GM12878 (cell line): ENCODE data around the gene RCOR1. TPM values are rescaled to one million over a fixed set of nuclear protein-coding genes. Genes with fewer than 3 reads are reported as not detected.
A peak's percentile ranks its signal among the peaks of the same experiment; 100 is the strongest.

Experiments
- ATAC-seq: fragments of 200-7000 bp; cut with Tn5 transposase; 3 replicates; pipeline ENCODE4 v1.9.1; 2020; ENCODE audit warnings: mild to moderate bottlenecking, moderate library complexity
- BruUV-seq: library from RNA; stranded (reverse); fragments of 400-500 nt; replicated peaks from 2 replicates; lab custom pipeline; 2021; lab: Mats Ljungman, UMichigan
- CTCF ChIA-PET: fragments of 300-600 bp; sonication (Branson Sonifier 250); formaldehyde crosslinking; extraction: SDS; loops from one replicate; lab custom pipeline; 2021; ENCODE audit warnings: inconsistent platforms; lab: Yijun Ruan, JAX
- POLR2A ChIA-PET: fragments of 350-600 bp; formaldehyde crosslinking; extraction: SDS; loops from one replicate; lab custom pipeline; 2021; ENCODE audit warnings: inconsistent platforms; lab: Charles Lee
- RAD21 ChIA-PET: fragments of 300-600 bp; sonication (Branson Sonifier 250); formaldehyde crosslinking; loops from one replicate; lab custom pipeline; 2023; ENCODE audit warnings: antibody characterized with exemption; ENCODE audit not compliant: unreplicated experiment; lab: Charles Lee
- SMC1A ChIA-PET: fragments of 300-600 bp; sonication (Branson Sonifier 250); formaldehyde crosslinking; loops from one replicate; lab custom pipeline; 2023; ENCODE audit not compliant: unreplicated experiment, uncharacterized antibody; lab: Charles Lee
- DNase-seq: peaks from one replicate; pipeline ENCODE4 v3.0.0-alpha.2; 2011; ENCODE audit warnings: low read depth, low spot score
- FAIRE-seq: peaks from 3 replicates; lab custom pipeline; 2011; peaks lifted over from hg19 to GRCh38; lab: Jason Lieb, UNC
- H2AFZ ChIP-seq: 2 replicates; pipeline ENCODE4 v1.6.0; 2011; ENCODE audit warnings: low read depth, low read length, control low read depth; ENCODE audit not compliant: control insufficient read depth
- H3K27ac ChIP-seq: 2 replicates; pipeline ENCODE4 v1.5.1; 2011; ENCODE audit warnings: control low read depth; ENCODE audit not compliant: control insufficient read depth, insufficient read depth
- H3K27me3 ChIP-seq, 2 experiments: replicated peaks in 1 of 2; 2 replicates each; pipeline versions ENCODE4 v1.6.0 to v1.6.1; 2011; ENCODE audit warnings: low read length in 1 of 2; ENCODE audit not compliant: control insufficient read depth in 2 of 2, insufficient read depth in 2 of 2
- H3K36me3 ChIP-seq, 2 experiments: 2 replicates each; pipeline ENCODE4 v1.5.1; 2011; ENCODE audit warnings: low read length in 1 of 2; ENCODE audit not compliant: control insufficient read depth in 2 of 2, insufficient read depth in 2 of 2
- H3K4me1 ChIP-seq: 2 replicates; pipeline ENCODE4 v1.6.1; 2011; ENCODE audit warnings: mild to moderate bottlenecking, low read length, moderate library complexity, mixed read lengths; ENCODE audit not compliant: control insufficient read depth, insufficient read depth
- H3K4me2 ChIP-seq: 2 replicates; pipeline ENCODE4 v1.6.0; 2011; ENCODE audit warnings: control low read depth; ENCODE audit not compliant: control insufficient read depth, insufficient read depth
- H3K4me3 ChIP-seq: fragments of 200-600 bp; sonication (generic); 2 replicates; pipeline ENCODE4 v1.5.1; 2016
- H3K79me2 ChIP-seq: 2 replicates; pipeline ENCODE4 v1.6.0; 2011; ENCODE audit warnings: low read length; ENCODE audit not compliant: control insufficient read depth, insufficient read depth
- H3K9ac ChIP-seq: 2 replicates; pipeline ENCODE4 v1.8.0; 2011; ENCODE audit warnings: low read length, control low read depth, mixed read lengths; ENCODE audit not compliant: control insufficient read depth, insufficient read depth
- H3K9me3 ChIP-seq: replicated peaks from 3 replicates; pipeline ENCODE4 v1.5.1; 2011; ENCODE audit warnings: mild to moderate bottlenecking, low read length; ENCODE audit not compliant: control insufficient read depth, insufficient read depth
- H4K20me1 ChIP-seq: 2 replicates; pipeline ENCODE4 v1.6.0; 2011; ENCODE audit not compliant: control insufficient read depth, insufficient read depth
- CEBPB ChIP-seq, 2 experiments: fragments of 150-350 bp in 1 of 2; IDR thresholded peaks; 2 replicates each; pipeline ENCODE4 v1.6.1; 2012 to 2014; ENCODE audit warnings: low read depth in 2 of 2, low read length in 2 of 2, borderline replicate concordance in 1 of 2, inconsistent platforms in 1 of 2
- DPF2 ChIP-seq: fragments of 450-650 bp; IDR thresholded peaks from 2 replicates; pipeline ENCODE4 v1.6.1; 2017; ENCODE audit warnings: mild to moderate bottlenecking
- ESRRA ChIP-seq: IDR thresholded peaks from 2 replicates; pipeline ENCODE4 v1.6.1; 2012; ENCODE audit warnings: mild to moderate bottlenecking, low read length, improper control_type of control experiment
- ETV6 ChIP-seq, 2 experiments: fragments of 450-650 bp in 1 of 2; IDR thresholded peaks in 1 of 2; conservative IDR thresholded peaks in 1 of 2; 2 replicates each; pipeline ENCODE4 v1.6.1; 2014; ENCODE audit warnings: antibody characterized with exemption in 1 of 2, borderline replicate concordance in 1 of 2, low read depth in 1 of 2, mild to moderate bottlenecking in 1 of 2, moderate library complexity in 1 of 2
- KLF5 ChIP-seq: fragments of 450-650 bp; IDR thresholded peaks from 2 replicates; pipeline ENCODE4 v1.6.1; 2014; ENCODE audit warnings: mild to moderate bottlenecking; ENCODE audit not compliant: partially characterized antibody
- POLR2A ChIP-seq: IDR thresholded peaks from 2 replicates; pipeline ENCODE4 v1.6.1; 2011; ENCODE audit warnings: low read depth, mild to moderate bottlenecking, low read length
- SMARCA5 ChIP-seq: fragments of 450-650 bp; IDR thresholded peaks from 2 replicates; pipeline ENCODE4 v1.6.1; 2017; ENCODE audit warnings: mild to moderate bottlenecking
- SREBF2 ChIP-seq: IDR thresholded peaks from 2 replicates; pipeline ENCODE4 v1.6.1; 2012; ENCODE audit warnings: mild to moderate bottlenecking, low read length
- TCF7 ChIP-seq: IDR thresholded peaks from 2 replicates; pipeline ENCODE4 v1.6.1; 2014; ENCODE audit warnings: antibody characterized with exemption, borderline replicate concordance
- ZNF207 ChIP-seq: fragments of 450-650 bp; IDR thresholded peaks from 2 replicates; pipeline ENCODE4 v1.6.1; 2014; ENCODE audit warnings: antibody characterized with exemption, mild to moderate bottlenecking, borderline replicate concordance
- ZNF24 ChIP-seq: fragments of 450-650 bp; IDR thresholded peaks from 2 replicates; pipeline ENCODE4 v1.6.1; 2017; ENCODE audit warnings: antibody characterized with exemption, mild to moderate bottlenecking
- WGBS: methylation state at CpG from one replicate; pipeline ENCODE4 v1.1.6; 2016; ENCODE audit warnings: low lambda C conversion rate; ENCODE audit not compliant: insufficient replicate concordance, insufficient coverage; ENCODE audit errors: missing lambda C conversion rate; 5-methylcytosine and 5-hydroxymethylcytosine counted together
- in situ Hi-C: fragments of 300-500 bp; cut with MboI; formaldehyde crosslinking; loops from 9 replicates; pipeline ENCODE4 v1.14.3; 2018; ENCODE audit warnings: mixed read lengths
- intact Hi-C: fragments of 100-400 bp; cut with micrococcal nuclease; formaldehyde crosslinking; loops from one replicate; pipeline ENCODE4 v1.14.2; 2022; ENCODE audit not compliant: unreplicated experiment
- polyA plus RNA-seq, 11 experiments: library from polyadenylated mRNA; depleted of rRNA in 4 of 11; unstranded in 6 of 11; stranded (reverse) in 5 of 11; fragments of >200 nt; fragmentation: Nextera tagmentation in 4 of 11; fragmentation: Illumina TruSeq in 1 of 11; extraction: Ambion mirVana in 4 of 11; extraction: Trizol in 1 of 11; gene quantifications; 1 replicate in 1 of 11; 2 replicates in 10 of 11; pipeline versions ENCODE4 v1.2.1 to v1.2.3, GENCODE V29; 2011 to 2016; ENCODE audit warnings: inconsistent platforms in 2 of 11, missing spikeins in 2 of 11, low read depth in 1 of 11
- total RNA-seq, 4 experiments: library from RNA; depleted of rRNA in 3 of 4; stranded (reverse); fragments of >200 nt in 3 of 4; fragmentation: Illumina TruSeq in 1 of 4; extraction: Trizol in 1 of 4; gene quantifications; 2 replicates each; pipeline versions ENCODE4 v1.2.1 to v1.2.3, GENCODE V29; 2013 to 2021
- TF ChIP-seq, protein P1 (sequence below): fragments of 450-650 bp; IDR thresholded peaks from 2 replicates; pipeline ENCODE4 v1.6.1; 2017; ENCODE audit warnings: borderline replicate concordance
- TF ChIP-seq, protein P2 (sequence below): IDR thresholded peaks from 2 replicates; pipeline ENCODE4 v1.6.1; 2011; ENCODE audit warnings: borderline replicate concordance, low read depth, mild to moderate bottlenecking, moderate library complexity, low read length; ENCODE audit not compliant: insufficient read depth, poor library complexity, severe bottlenecking
- TF ChIP-seq, protein P3 (sequence below): fragments of 450-650 bp; IDR thresholded peaks from 2 replicates; pipeline ENCODE4 v1.6.1; 2018; ENCODE audit warnings: borderline replicate concordance, mild to moderate bottlenecking; ENCODE audit not compliant: partially characterized antibody
- TF ChIP-seq, protein P4 (sequence below): fragments of 450-650 bp; IDR thresholded peaks from 2 replicates; pipeline ENCODE4 v1.6.1; 2016; ENCODE audit warnings: mild to moderate bottlenecking
- TF ChIP-seq, protein P5 (sequence below): IDR thresholded peaks from 2 replicates; pipeline ENCODE4 v1.6.1; 2011; ENCODE audit warnings: low read depth, low read length, improper control_type of control experiment, borderline replicate concordance

RCOR1 gene
- total and polyA plus RNA-seq, 10 of the 15 experiments (the other 5 are each of a cell fraction or from before 2014, with no cell fraction given), result 1.6 to 12.2 (median 4.4) TPM

DNA sequence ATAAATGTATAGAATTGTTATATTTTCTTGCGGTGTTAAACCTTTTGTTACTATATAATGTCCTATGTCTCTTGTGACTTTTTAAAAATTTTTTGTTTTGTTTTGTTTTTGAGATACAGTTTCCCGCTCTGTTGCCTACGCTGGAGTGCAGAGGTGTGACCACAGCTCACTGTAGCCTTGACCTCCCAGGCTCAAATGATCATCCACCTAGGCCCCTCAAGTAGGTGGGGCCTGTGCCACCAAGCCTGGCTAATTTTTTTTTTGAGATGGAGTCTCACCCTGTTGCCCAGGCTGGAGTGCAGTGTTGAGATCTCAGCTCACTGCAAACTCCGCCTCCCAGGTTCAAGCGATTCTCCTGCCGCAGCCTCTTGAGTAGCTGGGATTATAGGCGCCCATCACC, 26.5 kb upstream of the RCOR1 start:
- no peak overlapping the region for H3K9ac ChIP-seq
- no TSS peak for BruUV-seq
- peak overlapping the region; percentile 17; the same call in 1 of the 2 replicates for H3K4me2 ChIP-seq
- no peaks in the 10 kb centered on the region for H3K79me2 ChIP-seq
- peaks cover 10% of the 10 kb centered on the region for H3K4me1 ChIP-seq
- no peak overlapping the region for H3K4me3 ChIP-seq
- ATAC-seq (peak; percentile 63), DNase-seq (no peak), FAIRE-seq (no peak)
- no peaks in the 10 kb centered on the region for H4K20me1 ChIP-seq
- ChIA-PET POLR2A (no interaction called here), RAD21 (no interaction called here), SMC1A (interaction anchor here (0.9 kb wide), 1 partner anchor 45 kb away, joined by 5 read pairs; no protein-coding TSS in a partner anchor), CTCF (interaction anchor here (1.1 to 1.2 kb wide), 2 partner anchors 28 to 56 kb away, joined by 3 read pairs; no protein-coding TSS in a partner anchor)
- H3K27ac ChIP-seq, result no peak overlapping the region
- 7% methylated on average over 7 of the region's 7 CpGs for WGBS
- H2AFZ ChIP-seq, result no peak overlapping the region
- no peak for TF ChIP-seq ZNF207
- no peak for TF ChIP-seq KLF5
- TF ChIP-seq, protein P1, sequence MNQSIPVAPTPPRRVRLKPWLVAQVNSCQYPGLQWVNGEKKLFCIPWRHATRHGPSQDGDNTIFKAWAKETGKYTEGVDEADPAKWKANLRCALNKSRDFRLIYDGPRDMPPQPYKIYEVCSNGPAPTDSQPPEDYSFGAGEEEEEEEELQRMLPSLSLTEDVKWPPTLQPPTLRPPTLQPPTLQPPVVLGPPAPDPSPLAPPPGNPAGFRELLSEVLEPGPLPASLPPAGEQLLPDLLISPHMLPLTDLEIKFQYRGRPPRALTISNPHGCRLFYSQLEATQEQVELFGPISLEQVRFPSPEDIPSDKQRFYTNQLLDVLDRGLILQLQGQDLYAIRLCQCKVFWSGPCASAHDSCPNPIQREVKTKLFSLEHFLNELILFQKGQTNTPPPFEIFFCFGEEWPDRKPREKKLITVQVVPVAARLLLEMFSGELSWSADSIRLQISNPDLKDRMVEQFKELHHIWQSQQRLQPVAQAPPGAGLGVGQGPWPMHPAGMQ, result no peak
- no peak for TF ChIP-seq SMARCA5
- TF ChIP-seq, protein P2, sequence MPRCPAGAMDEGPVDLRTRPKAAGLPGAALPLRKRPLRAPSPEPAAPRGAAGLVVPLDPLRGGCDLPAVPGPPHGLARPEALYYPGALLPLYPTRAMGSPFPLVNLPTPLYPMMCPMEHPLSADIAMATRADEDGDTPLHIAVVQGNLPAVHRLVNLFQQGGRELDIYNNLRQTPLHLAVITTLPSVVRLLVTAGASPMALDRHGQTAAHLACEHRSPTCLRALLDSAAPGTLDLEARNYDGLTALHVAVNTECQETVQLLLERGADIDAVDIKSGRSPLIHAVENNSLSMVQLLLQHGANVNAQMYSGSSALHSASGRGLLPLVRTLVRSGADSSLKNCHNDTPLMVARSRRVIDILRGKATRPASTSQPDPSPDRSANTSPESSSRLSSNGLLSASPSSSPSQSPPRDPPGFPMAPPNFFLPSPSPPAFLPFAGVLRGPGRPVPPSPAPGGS, result no peak
- no peak for TF ChIP-seq DPF2
- TF ChIP-seq, protein P3, sequence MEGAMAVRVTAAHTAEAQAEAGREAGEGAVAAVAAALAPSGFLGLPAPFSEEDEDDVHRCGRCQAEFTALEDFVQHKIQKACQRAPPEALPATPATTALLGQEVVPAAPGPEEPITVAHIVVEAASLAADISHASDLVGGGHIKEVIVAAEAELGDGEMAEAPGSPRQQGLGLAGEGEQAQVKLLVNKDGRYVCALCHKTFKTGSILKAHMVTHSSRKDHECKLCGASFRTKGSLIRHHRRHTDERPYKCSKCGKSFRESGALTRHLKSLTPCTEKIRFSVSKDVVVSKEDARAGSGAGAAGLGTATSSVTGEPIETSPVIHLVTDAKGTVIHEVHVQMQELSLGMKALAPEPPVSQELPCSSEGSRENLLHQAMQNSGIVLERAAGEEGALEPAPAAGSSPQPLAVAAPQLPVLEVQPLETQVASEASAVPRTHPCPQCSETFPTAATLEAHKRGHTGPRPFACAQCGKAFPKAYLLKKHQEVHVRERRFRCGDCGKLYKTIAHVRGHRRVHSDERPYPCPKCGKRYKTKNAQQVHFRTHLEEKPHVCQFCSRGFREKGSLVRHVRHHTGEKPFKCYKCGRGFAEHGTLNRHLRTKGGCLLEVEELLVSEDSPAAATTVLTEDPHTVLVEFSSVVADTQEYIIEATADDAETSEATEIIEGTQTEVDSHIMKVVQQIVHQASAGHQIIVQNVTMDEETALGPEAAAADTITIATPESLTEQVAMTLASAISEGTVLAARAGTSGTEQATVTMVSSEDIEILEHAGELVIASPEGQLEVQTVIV, result no peak
- TF ChIP-seq ETV6 (conservative IDR thresholded peaks at IDR 0.05 in 1 of 2, IDR thresholded peaks at IDR 0.05 in 1 of 2; ENCODE audit: borderline replicate concordance in 1 of 2, low read depth in 1 of 2), result no peak
- TF ChIP-seq ESRRA, result no peak
- TF ChIP-seq, protein P4, sequence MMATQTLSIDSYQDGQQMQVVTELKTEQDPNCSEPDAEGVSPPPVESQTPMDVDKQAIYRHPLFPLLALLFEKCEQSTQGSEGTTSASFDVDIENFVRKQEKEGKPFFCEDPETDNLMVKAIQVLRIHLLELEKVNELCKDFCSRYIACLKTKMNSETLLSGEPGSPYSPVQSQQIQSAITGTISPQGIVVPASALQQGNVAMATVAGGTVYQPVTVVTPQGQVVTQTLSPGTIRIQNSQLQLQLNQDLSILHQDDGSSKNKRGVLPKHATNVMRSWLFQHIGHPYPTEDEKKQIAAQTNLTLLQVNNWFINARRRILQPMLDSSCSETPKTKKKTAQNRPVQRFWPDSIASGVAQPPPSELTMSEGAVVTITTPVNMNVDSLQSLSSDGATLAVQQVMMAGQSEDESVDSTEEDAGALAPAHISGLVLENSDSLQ, result no peak
- no peak for TF ChIP-seq POLR2A
- TF ChIP-seq CEBPB (IDR thresholded peaks at IDR 0.05; ENCODE audit: borderline replicate concordance in 1 of 2, low read depth in 2 of 2, low read length in 2 of 2), result no peak
- TF ChIP-seq TCF7, result no peak
- TF ChIP-seq SREBF2, result no peak
- TF ChIP-seq, protein P5, sequence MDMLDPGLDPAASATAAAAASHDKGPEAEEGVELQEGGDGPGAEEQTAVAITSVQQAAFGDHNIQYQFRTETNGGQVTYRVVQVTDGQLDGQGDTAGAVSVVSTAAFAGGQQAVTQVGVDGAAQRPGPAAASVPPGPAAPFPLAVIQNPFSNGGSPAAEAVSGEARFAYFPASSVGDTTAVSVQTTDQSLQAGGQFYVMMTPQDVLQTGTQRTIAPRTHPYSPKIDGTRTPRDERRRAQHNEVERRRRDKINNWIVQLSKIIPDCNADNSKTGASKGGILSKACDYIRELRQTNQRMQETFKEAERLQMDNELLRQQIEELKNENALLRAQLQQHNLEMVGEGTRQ, result no peak
- TF ChIP-seq ZNF24, result no peak
- H3K27me3 ChIP-seq, result no peaks in the 10 kb centered on the region
- no peaks in the 10 kb centered on the region for H3K36me3 ChIP-seq
- no peaks in the 10 kb centered on the region for H3K9me3 ChIP-seq
- intact Hi-C loops, result no loop called here
- in situ Hi-C loops, result no loop called here
